ENCODE data around the gene ATP7A. TPM values are rescaled to one million over a fixed set of nuclear protein-coding genes. Genes with fewer than 3 reads are reported as not detected.
"Not testable (repeated sequence)": the region's sequence is repeated elsewhere in the genome, so short reads cannot be mapped to it uniquely, and the experiment has no call there.

The ATP7A gene
- polyA plus RNA-seq, 1 donor from 2014 or later = 6.2 TPM

- no peak overlapping the region for H2AFZ ChIP-seq (ENCODE audit: low read depth, low read length)
- H3K27ac ChIP-seq (ENCODE audit: low read length) = no peak overlapping the region
- no peaks in the 10 kb centered on the region for H3K9me3 ChIP-seq (ENCODE audit: low read length)
- no peaks in the 10 kb centered on the region for H3K36me3 ChIP-seq (ENCODE audit: insufficient read depth, low read length)
- H3K4me2 ChIP-seq (ENCODE audit: low read length) = no peak overlapping the region
- no peaks in the 10 kb centered on the region for H4K20me1 ChIP-seq (ENCODE audit: insufficient read depth)
- no peaks in the 10 kb centered on the region for H3F3A ChIP-seq (ENCODE audit: insufficient read depth, low read length, poor library complexity, severe bottlenecking)
- no peaks in the 10 kb centered on the region for H3K9me2 ChIP-seq (ENCODE audit: insufficient read depth, low read length)
- TF ChIP-seq MXI1 (conservative IDR thresholded peaks at IDR 0.05; ENCODE audit: poor library complexity, severe bottlenecking) = no peak
- TF ChIP-seq RAD21 (conservative IDR thresholded peaks at IDR 0.05) = no peak
- no peak for TF ChIP-seq SMC3 (conservative IDR thresholded peaks at IDR 0.05; ENCODE audit: poor library complexity)
- TF ChIP-seq POLR2AphosphoS5 (IDR thresholded peaks at IDR 0.05) = no peak
- no peak for TF ChIP-seq REST (IDR thresholded peaks at IDR 0.05; ENCODE audit: borderline replicate concordance)
- TF ChIP-seq CTCF (IDR thresholded peaks at IDR 0.05; ENCODE audit: poor library complexity, severe bottlenecking) = no peak
- TF ChIP-seq EP300 (conservative IDR thresholded peaks at IDR 0.05; ENCODE audit: poor library complexity, severe bottlenecking) = no peak
- H3K27me3 ChIP-seq (ENCODE audit: insufficient read depth, low read depth, low read length) = no peaks in the 10 kb centered on the region
- H3K4me3 ChIP-seq (ENCODE audit: low read length) = no peak overlapping the region
- no peak overlapping the region for H3K9ac ChIP-seq (ENCODE audit: low read length)
- no peaks in the 10 kb centered on the region for H3K79me2 ChIP-seq (replicated peaks; ENCODE audit: insufficient read depth, low read length)
Observed at GRCh38 chrX:78063687-78064086, 153.2 kb downstream of the ATP7A start.

GRCh38 chrX:78064152-78064551, 153.7 kb downstream of the ATP7A start:
- Histone ChIP-seq H3K4me2 (ENCODE audit: low read length) (no peak overlapping the region), H3K27me3 (ENCODE audit: insufficient read depth, low read depth, low read length) (no peaks in the 10 kb centered on the region), H3K9ac (ENCODE audit: low read length) (no peak overlapping the region), H3K4me3 (ENCODE audit: low read length) (no peak overlapping the region), H3K9me3 (ENCODE audit: low read length) (no peaks in the 10 kb centered on the region), H3F3A (ENCODE audit: insufficient read depth, low read length, poor library complexity, severe bottlenecking) (no peaks in the 10 kb centered on the region), H3K9me2 (ENCODE audit: insufficient read depth, low read length) (no peaks in the 10 kb centered on the region), H3K27ac (ENCODE audit: low read length) (no peak overlapping the region), H2AFZ (ENCODE audit: low read depth, low read length) (no peak overlapping the region), H4K20me1 (ENCODE audit: insufficient read depth) (no peaks in the 10 kb centered on the region), H3K36me3 (ENCODE audit: insufficient read depth, low read length) (no peaks in the 10 kb centered on the region), H3K79me2 (replicated peaks; ENCODE audit: insufficient read depth, low read length) (no peaks in the 10 kb centered on the region)
- TF ChIP-seq REST (IDR thresholded peaks at IDR 0.05; ENCODE audit: borderline replicate concordance) (no peak), EP300 (conservative IDR thresholded peaks at IDR 0.05; ENCODE audit: poor library complexity, severe bottlenecking) (no peak), TAF1 (IDR thresholded peaks at IDR 0.05; ENCODE audit: low read depth) (no peak)

GRCh38 chrX:78064698-78065601, 154.5 kb downstream of the ATP7A start:
- H2AFZ ChIP-seq (ENCODE audit: low read depth, low read length); H3K9me2 ChIP-seq (ENCODE audit: insufficient read depth, low read length); H3F3A ChIP-seq (ENCODE audit: insufficient read depth, low read length, poor library complexity, severe bottlenecking); H3K9ac ChIP-seq (ENCODE audit: low read length); H4K20me1 ChIP-seq (ENCODE audit: insufficient read depth); H3K36me3 ChIP-seq (ENCODE audit: insufficient read depth, low read length); H3K79me2 ChIP-seq (replicated peaks; ENCODE audit: insufficient read depth, low read length); H3K27ac ChIP-seq (ENCODE audit: low read length); H3K9me3 ChIP-seq (ENCODE audit: low read length); H3K27me3 ChIP-seq (ENCODE audit: insufficient read depth, low read depth, low read length); H3K4me2 ChIP-seq (ENCODE audit: low read length); H3K4me3 ChIP-seq (ENCODE audit: low read length): not testable (repeated sequence)

Measured in neural cell (in vitro differentiated cells).